ENCODE results near the gene PALD1. TPM values are rescaled to one million over a fixed set of nuclear protein-coding genes. Genes with fewer than 3 reads are reported as not detected.

The PALD1 gene
- total RNA-seq, 1 donor from 2014 or later = 1.8 TPM

DNA sequence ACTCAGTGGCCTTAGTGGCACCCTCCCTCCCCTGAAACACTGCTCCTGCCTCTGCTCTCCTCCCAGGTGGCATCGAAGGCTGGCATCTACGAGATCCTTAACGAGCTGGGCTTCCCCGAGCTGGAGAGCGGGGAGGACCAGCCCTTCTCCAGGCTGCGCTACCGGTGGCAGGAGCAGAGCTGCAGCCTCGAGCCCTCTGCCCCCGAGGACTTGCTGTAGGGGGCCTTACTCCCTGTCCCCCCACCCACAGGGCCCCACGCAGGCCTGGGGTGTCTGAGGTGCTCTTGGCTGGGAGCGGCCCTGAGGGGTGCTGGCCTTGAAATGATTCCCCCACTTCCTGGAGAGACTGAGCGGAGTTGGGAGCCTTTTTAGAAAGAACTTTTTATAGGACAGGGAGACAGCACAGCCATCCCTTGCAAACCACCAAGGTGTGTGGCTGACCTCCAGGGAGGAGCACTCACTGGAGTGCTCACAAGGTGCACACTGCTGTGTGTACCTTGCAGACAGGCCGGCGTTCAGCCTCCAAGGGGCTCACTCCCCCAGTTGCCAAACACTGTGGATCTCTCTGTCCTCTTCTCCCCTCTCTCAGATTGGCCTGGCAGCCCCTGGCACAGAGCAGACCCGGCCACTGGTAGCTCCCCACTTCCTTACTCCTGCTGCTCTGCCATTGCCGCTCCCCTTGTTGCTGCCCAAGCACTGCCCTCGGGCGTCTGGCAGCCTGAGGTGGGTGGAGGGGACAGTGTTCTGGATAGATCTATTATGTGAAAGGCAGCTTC lies 88.1 kb downstream of the PALD1 start:
- Histone ChIP-seq H3K9me3 (ENCODE audit: insufficient read depth, low read depth, low read length) (no peaks in the 10 kb centered on the region), H3K36me3 (ENCODE audit: insufficient read depth, low read length) (no peaks in the 10 kb centered on the region), H2AFZ (ENCODE audit: low read depth, low read length) (no peak overlapping the region), H3K27ac (ENCODE audit: low read depth, low read length) (no peak overlapping the region), H3K4me3 (ENCODE audit: insufficient read depth, low read depth, low read length) (no peak overlapping the region), H3K4me1 (ENCODE audit: insufficient read depth, low read length) (no peaks in the 10 kb centered on the region), H3K4me2 (ENCODE audit: low read length) (no peak overlapping the region), H3K9ac (ENCODE audit: low read length) (no peak overlapping the region), H3K27me3 (ENCODE audit: insufficient read depth, low read length) (peaks cover 4% of the 10 kb centered on the region), H4K20me1 (ENCODE audit: insufficient read depth, low read length) (no peaks in the 10 kb centered on the region), H3K79me2 (ENCODE audit: insufficient read depth, low read length) (no peaks in the 10 kb centered on the region)
- no peak overlapping the region for H3K27ac Mint-ChIP-seq (ENCODE audit: unreplicated experiment)
- peaks cover 2% of the 10 kb centered on the region for H3K36me3 Mint-ChIP-seq (ENCODE audit: low read depth, unreplicated experiment)
- DNase-seq (ENCODE audit: low read depth) (no peak), FAIRE-seq (no peak)
- no peak overlapping the region for H3K4me3 Mint-ChIP-seq (ENCODE audit: unreplicated experiment)
- no peaks in the 10 kb centered on the region for H3K9me3 Mint-ChIP-seq (ENCODE audit: unreplicated experiment)
- TF ChIP-seq, protein P1, sequence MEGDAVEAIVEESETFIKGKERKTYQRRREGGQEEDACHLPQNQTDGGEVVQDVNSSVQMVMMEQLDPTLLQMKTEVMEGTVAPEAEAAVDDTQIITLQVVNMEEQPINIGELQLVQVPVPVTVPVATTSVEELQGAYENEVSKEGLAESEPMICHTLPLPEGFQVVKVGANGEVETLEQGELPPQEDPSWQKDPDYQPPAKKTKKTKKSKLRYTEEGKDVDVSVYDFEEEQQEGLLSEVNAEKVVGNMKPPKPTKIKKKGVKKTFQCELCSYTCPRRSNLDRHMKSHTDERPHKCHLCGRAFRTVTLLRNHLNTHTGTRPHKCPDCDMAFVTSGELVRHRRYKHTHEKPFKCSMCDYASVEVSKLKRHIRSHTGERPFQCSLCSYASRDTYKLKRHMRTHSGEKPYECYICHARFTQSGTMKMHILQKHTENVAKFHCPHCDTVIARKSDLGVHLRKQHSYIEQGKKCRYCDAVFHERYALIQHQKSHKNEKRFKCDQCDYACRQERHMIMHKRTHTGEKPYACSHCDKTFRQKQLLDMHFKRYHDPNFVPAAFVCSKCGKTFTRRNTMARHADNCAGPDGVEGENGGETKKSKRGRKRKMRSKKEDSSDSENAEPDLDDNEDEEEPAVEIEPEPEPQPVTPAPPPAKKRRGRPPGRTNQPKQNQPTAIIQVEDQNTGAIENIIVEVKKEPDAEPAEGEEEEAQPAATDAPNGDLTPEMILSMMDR (IDR thresholded peaks at IDR 0.05; ENCODE audit: insufficient read depth, low read depth, low read length) = no peak
- H3K27me3 Mint-ChIP-seq (ENCODE audit: low read depth, unreplicated experiment) = peaks cover 62% of the 10 kb centered on the region
- no peaks in the 10 kb centered on the region for H3K4me1 Mint-ChIP-seq (ENCODE audit: low read depth, unreplicated experiment)

GRCh38 chr10:70567603-70568002 lies 89.0 kb downstream of the PALD1 start:
- H2AFZ ChIP-seq (ENCODE audit: low read depth, low read length) = no peak overlapping the region
- no peak overlapping the region for H3K4me3 ChIP-seq (ENCODE audit: insufficient read depth, low read depth, low read length)
- TF ChIP-seq, protein P1 (IDR thresholded peaks at IDR 0.05; ENCODE audit: insufficient read depth, low read depth, low read length) = no peak
- no peak for TF ChIP-seq EZH2 (IDR thresholded peaks at IDR 0.05; ENCODE audit: insufficient read depth, low read length)
- H3K4me1 ChIP-seq (ENCODE audit: insufficient read depth, low read length) = no peaks in the 10 kb centered on the region
- DNase-seq (ENCODE audit: low read depth) = no peak
- Mint-ChIP-seq H3K27ac (ENCODE audit: unreplicated experiment) (no peak overlapping the region), H3K36me3 (ENCODE audit: low read depth, unreplicated experiment) (peaks cover 2% of the 10 kb centered on the region), H3K9me3 (ENCODE audit: unreplicated experiment) (no peaks in the 10 kb centered on the region), H3K27me3 (ENCODE audit: low read depth, unreplicated experiment) (peaks cover 57% of the 10 kb centered on the region), H3K4me1 (ENCODE audit: low read depth, unreplicated experiment) (no peaks in the 10 kb centered on the region), H3K4me3 (ENCODE audit: unreplicated experiment) (no peak overlapping the region)
- H3K9ac ChIP-seq (ENCODE audit: low read length) = no peak overlapping the region
- H3K79me2 ChIP-seq (ENCODE audit: insufficient read depth, low read length) = no peaks in the 10 kb centered on the region
- H3K9me3 ChIP-seq (ENCODE audit: insufficient read depth, low read depth, low read length) = no peaks in the 10 kb centered on the region
- no peaks in the 10 kb centered on the region for H4K20me1 ChIP-seq (ENCODE audit: insufficient read depth, low read length)
- FAIRE-seq = no peak
- H3K4me2 ChIP-seq (ENCODE audit: low read length) = no peak overlapping the region
- peaks cover 4% of the 10 kb centered on the region for H3K27me3 ChIP-seq (ENCODE audit: insufficient read depth, low read length)
- no peak overlapping the region for H3K27ac ChIP-seq (ENCODE audit: low read depth, low read length)
- H3K36me3 ChIP-seq (ENCODE audit: insufficient read depth, low read length) = no peaks in the 10 kb centered on the region

- H2AFZ ChIP-seq (ENCODE audit: low read depth, low read length) = no peak overlapping the region
- H3K4me1 Mint-ChIP-seq (ENCODE audit: low read depth, unreplicated experiment) = no peaks in the 10 kb centered on the region
- FAIRE-seq = no peak
- H3K27me3 Mint-ChIP-seq (ENCODE audit: low read depth, unreplicated experiment) = peaks cover 54% of the 10 kb centered on the region
- DNase-seq (ENCODE audit: low read depth) = no peak
- H3K36me3 ChIP-seq (ENCODE audit: insufficient read depth, low read length) = no peaks in the 10 kb centered on the region
- H3K79me2 ChIP-seq (ENCODE audit: insufficient read depth, low read length) = no peaks in the 10 kb centered on the region
- H3K27ac ChIP-seq (ENCODE audit: low read depth, low read length) = no peak overlapping the region
- H3K36me3 Mint-ChIP-seq (ENCODE audit: low read depth, unreplicated experiment) = peaks cover 2% of the 10 kb centered on the region
- H3K9me3 Mint-ChIP-seq (ENCODE audit: unreplicated experiment) = no peaks in the 10 kb centered on the region
- no peaks in the 10 kb centered on the region for H3K4me1 ChIP-seq (ENCODE audit: insufficient read depth, low read length)
- H3K4me3 Mint-ChIP-seq (ENCODE audit: unreplicated experiment) = no peak overlapping the region
- no peak overlapping the region for H3K9ac ChIP-seq (ENCODE audit: low read length)
- TF ChIP-seq EZH2 (IDR thresholded peaks at IDR 0.05; ENCODE audit: insufficient read depth, low read length) = no peak
- TF ChIP-seq, protein P1 (IDR thresholded peaks at IDR 0.05; ENCODE audit: insufficient read depth, low read depth, low read length) = no peak
- no peak overlapping the region for H3K4me2 ChIP-seq (ENCODE audit: low read length)
- no peak overlapping the region for H3K4me3 ChIP-seq (ENCODE audit: insufficient read depth, low read depth, low read length)
- H3K27ac Mint-ChIP-seq (ENCODE audit: unreplicated experiment) = no peak overlapping the region
- H3K27me3 ChIP-seq (ENCODE audit: insufficient read depth, low read length) = peaks cover 4% of the 10 kb centered on the region
- no peaks in the 10 kb centered on the region for H4K20me1 ChIP-seq (ENCODE audit: insufficient read depth, low read length)
- H3K9me3 ChIP-seq (ENCODE audit: insufficient read depth, low read depth, low read length) = no peaks in the 10 kb centered on the region
These were observed 89.5 kb downstream of the PALD1 start for GRCh38 chr10:70568113-70568512.
